Upper lobe of left lung (tissue), 6 donors: ENCODE results near the gene CACNB2. TPM values are rescaled to one million over a fixed set of nuclear protein-coding genes. Genes with fewer than 3 reads are reported as not detected.

Experiments
- ATAC-seq, 2 donors: fragments of 200-7000 bp; cut with Tn5 transposase; one replicate each; pipeline ENCODE4 v1.9.1; 2022; ENCODE audit warnings: mild to moderate bottlenecking in 2 of 2, moderate library complexity in 2 of 2; ENCODE audit not compliant: low FRiP score in 2 of 2
- DNase-seq, 2 donors: peaks; one replicate each; pipeline ENCODE4 v3.0.0-alpha.2; 2019 to 2020
- H3K27ac ChIP-seq, 4 donors: fragments of 200-600 bp; sonication (generic); one replicate each; pipeline ENCODE4 v1.5.1; 2016 to 2019
- H3K27me3 ChIP-seq, 4 donors: fragments of 200-600 bp; sonication (generic); one replicate each; pipeline ENCODE4 v1.5.1; 2017 to 2019
- H3K36me3 ChIP-seq, 4 donors: fragments of 200-600 bp; sonication (generic); one replicate each; pipeline ENCODE4 v1.5.1; 2016 to 2019
- H3K4me1 ChIP-seq, 4 donors: fragments of 200-600 bp; sonication (generic); one replicate each; pipeline ENCODE4 v1.5.1; 2018 to 2019
- H3K4me3 ChIP-seq, 4 donors: fragments of 200-600 bp; sonication (generic); one replicate each; pipeline ENCODE4 v1.5.1; 2017 to 2019; ENCODE audit warnings: mild to moderate bottlenecking in 2 of 4, moderate library complexity in 1 of 4
- H3K9me3 ChIP-seq, 4 donors: fragments of 200-600 bp; sonication (generic); one replicate each; pipeline ENCODE4 v1.5.1; 2018 to 2019
- CTCF ChIP-seq, 6 experiments: fragments of 450-650 bp in 4 of 6; fragments of 200-600 bp in 2 of 6; sonication (generic) in 2 of 6; IDR thresholded peaks; one replicate each; pipeline ENCODE4 v1.5.1; 2016 to 2019; ENCODE audit warnings: antibody characterized with exemption in 6 of 6
- EP300 ChIP-seq, 4 donors: sonication (generic); formaldehyde crosslinking; IDR thresholded peaks; one replicate each; pipeline ENCODE4 v1.5.1; 2017; ENCODE audit warnings: antibody characterized with exemption in 4 of 4, control low read depth in 2 of 4
- POLR2A ChIP-seq, 4 donors: fragments of 450-650 bp; IDR thresholded peaks; one replicate each; pipeline ENCODE4 v1.5.1; 2016 to 2017; ENCODE audit warnings: antibody characterized with exemption in 4 of 4, mild to moderate bottlenecking in 2 of 4
- POLR2AphosphoS5 ChIP-seq, 2 donors: sonication (generic); formaldehyde crosslinking; IDR thresholded peaks; one replicate each; pipeline ENCODE4 v1.5.1; 2017; ENCODE audit warnings: antibody characterized with exemption in 2 of 2
- WGBS, 2 donors: methylation state at CpG; one replicate each; pipeline ENCODE4 v1.1.5; 2017 to 2018; 5-methylcytosine and 5-hydroxymethylcytosine counted together
- total RNA-seq, 6 donors: library from RNA; depleted of rRNA in 4 of 6; stranded (reverse); fragments of >200 nt in 4 of 6; gene quantifications; one replicate each; pipeline versions ENCODE4 v1.1.0 to v1.2.1, GENCODE V29; 2016 to 2021
- donor health status: DM: no; HTN: no; CAD: no; lungs with moderate emphysema.
- donor health status: DM: no; HTN: yes; CAD: no; lungs with severe emphysema.

CACNB2 gene
- total RNA-seq, 6 donors from 2014 or later: 1.4 to 6.3 (median 2.9) TPM

GRCh38 chr10:18533896-18534295 lies 393.7 kb downstream of the CACNB2 start:
- H3K27me3 ChIP-seq: no peaks in the 10 kb centered on the region
- no peak for TF ChIP-seq POLR2AphosphoS5 (IDR thresholded peaks at IDR 0.05)
- no peak for TF ChIP-seq EP300 (IDR thresholded peaks at IDR 0.05)
- no peak for TF ChIP-seq POLR2A (IDR thresholded peaks at IDR 0.05)
- no peak for TF ChIP-seq CTCF (IDR thresholded peaks at IDR 0.05)
- no peak overlapping the region for H3K4me3 ChIP-seq
- DNase-seq (no peak), ATAC-seq (no peak)
- no peak overlapping the region for H3K27ac ChIP-seq
- no peaks in the 10 kb centered on the region for H3K4me1 ChIP-seq
- peaks cover 0 to 24% (median 3%) of the 10 kb centered on the region in 4 donors for H3K36me3 ChIP-seq
- WGBS, 2 donors: 84 to 85% methylated on average over 5 of the region's 5 CpGs
- H3K9me3 ChIP-seq: no peaks in the 10 kb centered on the region

- Histone ChIP-seq H3K27me3 (no peaks in the 10 kb centered on the region), H3K4me1 (no peaks in the 10 kb centered on the region), H3K9me3 (no peaks in the 10 kb centered on the region), H3K27ac (no peak overlapping the region), H3K4me3 (no peak overlapping the region), H3K36me3 (peaks cover 0 to 50% (median 12%) of the 10 kb centered on the region in 4 donors)
- DNase-seq: peak in 1 of 2 donors; percentile 41
- TF ChIP-seq EP300 (IDR thresholded peaks at IDR 0.05): no peak
- no peak for TF ChIP-seq CTCF (IDR thresholded peaks at IDR 0.05)
- no peak for TF ChIP-seq POLR2AphosphoS5 (IDR thresholded peaks at IDR 0.05)
- no peak for TF ChIP-seq POLR2A (IDR thresholded peaks at IDR 0.05)
- WGBS, 2 donors: 92 to 93% methylated on average over 22 of the region's 22 CpGs
- ATAC-seq: no peak
These were observed 399.1 kb downstream of the CACNB2 start for GRCh38 chr10:18539335-18539734.

DNA sequence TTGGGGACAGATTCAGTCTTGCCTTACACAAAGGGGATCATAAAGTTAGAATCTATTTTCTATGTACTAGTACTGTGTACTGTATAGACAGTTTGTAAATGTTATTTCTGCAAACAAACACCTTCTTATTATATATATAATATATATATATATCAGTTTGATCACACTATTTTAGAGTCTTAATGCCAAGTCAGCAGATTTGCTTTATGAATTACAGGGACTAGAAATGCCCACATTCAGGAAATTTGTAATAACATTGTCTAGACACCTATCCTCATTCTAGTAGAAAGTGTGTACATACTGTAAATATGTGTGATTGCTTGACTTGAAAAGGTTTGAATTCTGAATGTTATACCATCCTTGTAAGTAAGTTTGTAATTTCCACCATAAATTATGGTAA lies 400.0 kb downstream of the CACNB2 start:
- Histone ChIP-seq H3K4me3 (no peak overlapping the region), H3K27ac (no peak overlapping the region), H3K36me3 (peaks cover 0 to 55% (median 12%) of the 10 kb centered on the region in 4 donors), H3K4me1 (no peaks in the 10 kb centered on the region), H3K9me3 (no peaks in the 10 kb centered on the region), H3K27me3 (no peaks in the 10 kb centered on the region)
- TF ChIP-seq EP300 (IDR thresholded peaks at IDR 0.05) (no peak), POLR2A (IDR thresholded peaks at IDR 0.05) (no peak), CTCF (IDR thresholded peaks at IDR 0.05) (no peak), POLR2AphosphoS5 (IDR thresholded peaks at IDR 0.05) (no peak)
- ATAC-seq (no peak), DNase-seq (no peak)

DNA sequence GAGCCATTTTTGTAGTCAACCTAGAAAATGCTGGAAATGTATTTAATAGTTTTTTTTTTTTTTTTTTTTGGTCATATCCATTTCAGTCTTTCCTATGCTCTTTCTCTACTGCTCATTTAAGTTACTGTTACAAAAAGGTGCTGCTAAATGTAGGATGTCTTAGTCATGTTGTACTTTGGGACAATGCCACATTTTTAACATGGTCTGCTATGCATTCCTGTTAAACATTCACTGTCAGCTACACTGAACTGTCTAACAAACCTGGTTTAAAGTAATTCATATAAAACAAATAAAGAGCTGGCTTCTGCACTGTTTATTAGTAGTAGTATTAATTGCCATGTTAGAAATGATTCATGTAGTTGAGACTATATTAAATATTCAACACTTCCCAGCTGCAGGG lies 402.6 kb downstream of the CACNB2 start:
- Histone ChIP-seq H3K36me3 (peaks cover 0 to 39% (median 12%) of the 10 kb centered on the region in 4 donors), H3K27ac (no peak overlapping the region), H3K27me3 (no peaks in the 10 kb centered on the region), H3K4me1 (no peaks in the 10 kb centered on the region), H3K9me3 (no peaks in the 10 kb centered on the region), H3K4me3 (no peak overlapping the region)
- DNase-seq: no peak
- TF ChIP-seq CTCF (IDR thresholded peaks at IDR 0.05) (no peak), POLR2AphosphoS5 (IDR thresholded peaks at IDR 0.05) (no peak), POLR2A (IDR thresholded peaks at IDR 0.05) (no peak), EP300 (IDR thresholded peaks at IDR 0.05) (no peak)
- no peak for ATAC-seq

DNA sequence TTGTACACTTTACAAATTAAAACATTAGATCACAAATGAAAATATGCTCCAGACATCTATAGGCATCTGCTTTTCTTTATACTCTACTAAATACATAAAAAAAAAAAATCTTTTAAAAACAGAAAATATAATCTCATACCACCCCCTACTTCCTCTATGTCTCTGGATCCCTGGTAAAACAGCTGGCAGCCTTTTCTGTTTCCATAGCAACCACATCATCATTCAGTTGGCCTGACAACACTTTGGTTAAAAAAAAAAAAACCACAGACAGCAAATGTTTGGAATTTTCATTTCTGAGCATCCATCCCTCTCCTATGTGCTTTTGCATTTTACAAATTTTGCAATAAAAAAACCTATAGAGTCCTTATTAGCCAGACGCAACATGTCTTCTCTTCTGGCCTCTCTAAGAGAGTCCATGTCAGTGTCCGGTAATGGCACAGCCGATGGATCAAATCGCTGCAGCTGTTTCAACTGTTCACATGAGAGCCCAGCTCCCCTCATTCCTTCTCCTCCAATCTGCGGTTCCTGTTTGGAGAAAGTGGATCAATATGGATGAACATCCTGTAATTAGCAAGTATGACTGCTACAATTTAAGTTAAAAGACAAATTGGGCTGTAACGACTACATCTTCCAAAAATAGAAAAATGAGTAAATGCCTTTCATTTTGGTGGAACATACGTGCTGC lies 405.5 kb downstream of the CACNB2 start:
- ATAC-seq (no peak), DNase-seq (no peak)
- Histone ChIP-seq H3K27me3 (no peaks in the 10 kb centered on the region), H3K9me3 (no peaks in the 10 kb centered on the region), H3K4me1 (no peaks in the 10 kb centered on the region), H3K36me3 (peaks cover 0 to 17% (median 6%) of the 10 kb centered on the region in 4 donors), H3K27ac (no peak overlapping the region), H3K4me3 (no peak overlapping the region)
- WGBS, 2 donors: 90 to 93% methylated on average over 7 of the region's 7 CpGs
- TF ChIP-seq POLR2A (IDR thresholded peaks at IDR 0.05) (no peak), POLR2AphosphoS5 (IDR thresholded peaks at IDR 0.05) (no peak), CTCF (IDR thresholded peaks at IDR 0.05) (no peak), EP300 (IDR thresholded peaks at IDR 0.05) (no peak)
